Fibroblast of the conjunctiva (primary cell): ENCODE measurements around the gene DEDD2.
A peak's percentile ranks its signal among the peaks of the same experiment; 100 is the strongest.

Experiments
- DNase-seq: peaks from one replicate; pipeline ENCODE4 v3.0.0-alpha.2; 2010; ENCODE audit warnings: low read depth

DEDD2 gene

DNA sequence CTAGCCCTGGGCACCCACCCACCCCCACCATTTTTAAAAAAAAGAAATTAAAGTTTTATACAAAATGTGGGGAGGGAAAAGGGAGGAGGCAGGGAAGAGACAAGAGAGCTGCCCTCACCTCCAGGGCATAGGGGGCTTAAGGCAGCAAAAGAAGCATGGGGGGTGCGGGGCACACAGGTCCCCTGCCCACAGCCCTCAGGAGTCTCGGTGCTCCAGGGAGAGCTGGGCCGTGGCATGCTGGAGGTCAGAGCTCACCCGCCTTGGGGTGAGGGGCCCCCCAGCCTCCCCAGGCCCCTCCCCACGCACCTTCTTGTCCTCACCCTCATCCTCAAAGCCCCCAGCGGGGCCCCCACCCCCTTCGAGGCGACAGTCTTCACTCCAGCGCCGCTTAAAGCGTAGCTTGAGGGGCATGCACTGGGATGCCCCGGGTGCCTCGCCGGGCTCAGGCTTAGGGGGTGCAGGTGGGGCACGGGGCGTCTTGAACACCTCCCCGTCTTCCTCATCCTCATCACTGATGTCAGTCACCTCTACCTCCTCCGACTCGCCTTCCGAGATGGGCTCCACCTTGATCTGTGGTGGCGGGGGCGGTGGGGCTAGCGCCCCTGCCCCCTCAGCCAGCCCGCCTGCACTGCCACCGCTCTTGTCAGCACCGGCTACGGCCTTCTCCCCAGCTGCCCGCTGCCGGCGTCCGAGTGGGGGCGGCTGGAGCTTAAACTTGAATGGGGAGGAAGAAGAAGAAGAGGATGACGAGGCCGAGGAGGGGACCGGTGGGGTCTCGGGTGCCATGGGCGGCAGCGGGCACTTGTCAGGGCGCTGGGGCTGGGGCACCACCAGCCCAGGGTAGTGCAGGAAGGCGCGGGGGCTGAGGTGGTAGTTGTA is 31.0 kb upstream of the DEDD2 start:
- DNase-seq: no peak

- no peak for DNase-seq
Measured at GRCh38 chr19:42247640-42248199, 30.2 kb upstream of the DEDD2 start.

- no peak for DNase-seq
Measured at GRCh38 chr19:42246922-42247639, 29.6 kb upstream of the DEDD2 start.

- DNase-seq: peak; percentile 60
Measured at GRCh38 chr19:42246143-42246921, 28.9 kb upstream of the DEDD2 start.

DNA sequence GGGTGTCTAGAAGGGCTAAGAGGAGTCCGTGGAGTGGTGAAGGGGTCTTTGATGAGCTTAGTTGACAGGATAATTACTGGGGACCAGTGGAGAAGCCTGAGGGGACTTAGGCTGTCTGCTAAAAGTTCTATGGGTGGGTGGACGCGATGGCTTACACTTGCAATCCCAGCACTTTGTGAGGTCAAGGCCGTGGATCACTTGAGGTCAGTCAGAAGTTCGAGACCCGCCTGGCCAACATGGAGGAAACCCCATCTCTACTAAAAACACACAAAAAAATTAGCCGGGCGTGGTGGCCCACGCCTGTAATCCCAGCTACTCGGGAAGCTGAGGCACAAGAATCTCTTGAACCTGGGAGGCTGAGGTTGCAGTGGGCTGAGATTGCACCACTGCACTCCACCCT is 27.8 kb upstream of the DEDD2 start:
- DNase-seq: no peak

- peak; percentile 83 for DNase-seq
Measured at GRCh38 chr19:42244347-42245220, 27.1 kb upstream of the DEDD2 start.

- DNase-seq: peak; percentile 99
Measured at GRCh38 chr19:42242512-42243409, 25.3 kb upstream of the DEDD2 start, which contains the start of gene GSK3A. GSK3A (minus strand) TSS chr19:42242602; CDS start chr19:42242465, 137 bp downstream.

- DNase-seq: no peak
Measured at GRCh38 chr19:42242069-42242511, 24.6 kb upstream of the DEDD2 start.

DNA sequence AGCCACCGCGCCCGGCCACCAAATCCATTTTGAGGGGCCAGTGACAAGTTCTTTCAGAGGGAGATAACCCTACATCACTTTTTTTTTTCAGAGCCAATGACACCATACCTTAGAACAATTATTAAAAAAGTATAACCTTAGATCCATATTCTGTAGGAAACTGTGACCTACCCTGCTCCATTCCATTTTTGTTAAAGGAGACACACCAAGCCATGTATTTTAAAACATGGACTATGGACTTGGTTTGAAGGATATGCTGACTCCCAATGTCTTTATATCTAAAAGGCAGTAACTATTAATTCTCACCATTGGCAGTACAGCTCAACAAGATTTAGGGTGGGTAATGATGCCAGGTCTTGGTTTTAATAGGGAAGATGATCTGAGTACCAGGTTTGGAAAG is 23.8 kb upstream of the DEDD2 start:
- no peak for DNase-seq

DNA sequence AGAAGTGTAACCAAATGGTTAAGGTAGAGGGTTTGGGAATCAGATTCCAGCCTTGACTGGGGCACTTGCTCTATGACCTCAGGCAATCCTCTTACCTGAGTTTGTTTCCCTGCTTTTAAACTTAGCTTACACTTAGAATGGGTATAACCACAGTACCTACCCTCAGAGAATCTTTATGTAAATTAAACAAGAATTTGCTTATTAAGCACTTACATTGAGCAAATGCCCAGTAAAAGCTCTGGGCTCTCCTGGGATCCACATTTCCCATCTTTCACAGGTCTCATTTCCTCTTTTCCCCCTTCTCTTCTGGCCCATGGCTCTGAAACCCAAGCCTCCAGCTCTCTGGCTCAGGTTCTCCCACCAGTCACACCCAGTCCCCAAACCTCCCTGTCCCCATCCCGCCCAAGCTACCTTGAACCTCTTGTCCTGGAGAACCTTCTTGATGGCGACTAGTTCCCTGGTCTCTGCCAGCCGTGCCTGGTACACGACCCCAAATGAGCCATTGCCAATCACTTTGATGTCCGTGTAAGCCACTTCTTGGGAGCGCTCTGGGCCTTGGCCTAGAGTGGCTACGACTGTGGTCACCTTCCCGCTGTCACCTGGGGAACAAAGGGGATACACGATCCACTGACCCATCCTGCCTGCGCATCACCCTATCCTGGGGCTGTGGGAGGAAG is 22.2 kb upstream of the DEDD2 start:
- DNase-seq: no peak

DNA sequence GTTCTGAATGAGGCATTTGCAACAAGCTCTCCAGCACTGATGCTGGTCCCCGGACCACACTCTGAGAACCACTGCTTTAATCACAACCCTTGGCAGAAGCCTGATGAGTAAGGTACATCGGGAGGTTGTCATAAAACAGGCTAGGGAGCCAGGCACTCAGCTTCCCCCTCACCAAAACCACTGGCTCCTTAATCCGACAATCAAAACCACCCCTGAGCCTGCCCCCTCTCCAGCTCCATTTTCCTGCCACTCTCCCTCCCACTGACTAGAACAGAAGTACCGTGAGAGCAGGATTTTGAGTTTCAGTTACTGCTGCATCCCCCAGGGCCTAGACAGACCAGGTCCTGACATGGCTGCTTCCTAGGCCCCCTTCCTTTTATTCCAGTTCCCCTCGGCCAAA is 17.7 kb upstream of the DEDD2 start:
- DNase-seq: no peak

DNA sequence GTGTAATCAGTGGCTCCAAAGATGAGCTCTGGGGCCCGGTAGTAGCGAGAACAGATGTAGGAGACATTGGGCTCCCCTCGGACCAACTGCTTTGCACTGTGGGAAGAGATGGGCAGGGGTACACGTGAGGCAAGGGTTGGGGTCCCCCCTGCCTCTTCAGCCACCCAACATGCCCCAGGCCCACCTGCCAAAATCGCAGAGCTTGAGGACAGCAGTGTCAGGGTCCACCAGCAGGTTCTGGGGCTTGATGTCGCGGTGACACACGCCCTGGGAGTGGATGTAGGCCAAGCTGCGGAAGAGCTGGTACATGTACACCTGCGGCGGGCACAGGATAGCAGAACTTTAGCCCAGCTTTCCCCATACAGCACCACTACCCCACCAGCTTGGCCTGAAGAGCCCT is 16.9 kb upstream of the DEDD2 start:
- DNase-seq: no peak

DNA sequence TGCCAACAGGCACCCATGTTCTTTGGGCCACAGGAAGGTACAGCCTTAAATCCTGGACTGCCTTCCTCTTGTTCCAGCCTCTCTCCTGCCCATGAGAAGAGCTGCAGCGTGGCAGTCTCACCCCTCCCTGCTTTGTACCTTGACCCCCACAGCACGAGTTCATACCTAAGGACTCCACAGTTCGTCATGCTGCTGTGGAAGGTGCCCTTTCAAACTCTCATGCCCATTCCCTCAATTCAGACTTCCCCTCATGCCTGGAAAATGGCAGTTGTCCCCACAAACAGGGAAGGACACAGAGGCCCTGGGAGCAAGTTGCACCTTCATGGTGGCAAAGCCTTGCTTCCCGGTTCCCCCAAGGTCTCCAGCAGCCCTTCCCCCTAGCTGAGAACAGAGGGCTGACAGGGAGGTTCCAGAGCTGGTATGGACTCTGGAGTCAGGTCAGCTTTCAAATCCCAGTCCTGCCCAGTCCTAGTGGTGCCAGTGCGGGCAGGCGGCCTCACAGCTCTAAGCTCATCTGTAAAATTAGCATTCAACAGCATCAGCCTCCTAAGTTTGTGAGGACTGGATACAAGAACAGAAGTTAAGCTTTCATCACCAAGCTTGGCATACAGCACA is 16.3 kb upstream of the DEDD2 start:
- no peak for DNase-seq

GRCh38 chr19:42233106-42233505 is 15.6 kb upstream of the DEDD2 start:
- DNase-seq: no peak

GRCh38 chr19:42232435-42232834 is 15.0 kb upstream of the DEDD2 start:
- no peak for DNase-seq

- no peak for DNase-seq
Measured at GRCh38 chr19:42230571-42230970, 13.1 kb upstream of the DEDD2 start.

DNA sequence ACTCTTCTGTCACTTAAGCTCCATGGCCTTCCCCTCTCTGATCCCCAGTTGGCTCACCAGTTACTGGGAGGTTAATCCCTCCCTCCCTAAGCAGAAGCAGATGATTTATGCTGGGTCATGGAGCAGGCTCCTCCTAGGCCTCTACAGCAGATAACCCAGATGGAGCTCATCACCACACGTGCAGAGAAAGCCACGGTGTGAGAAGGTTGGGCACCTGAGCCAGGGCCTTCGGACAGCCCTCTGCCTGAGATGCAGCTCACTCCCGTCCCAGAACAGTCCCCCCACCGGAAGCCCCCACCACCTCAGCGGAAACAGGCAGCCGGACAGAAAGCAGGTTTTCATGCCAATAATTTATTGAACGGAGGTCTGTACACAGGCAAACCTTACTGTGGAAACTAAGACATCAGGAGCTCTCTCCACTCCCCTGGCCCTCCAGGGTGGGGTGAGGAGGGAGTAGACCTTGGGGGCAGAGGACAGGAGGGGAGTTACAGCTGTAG is 12.4 kb upstream of the DEDD2 start:
- no peak for DNase-seq

GRCh38 chr19:42229301-42229854 is 11.9 kb upstream of the DEDD2 start:
- no peak for DNase-seq
